Sigmoid colon (tissue), 7 donors: ENCODE results near the gene TMPRSS11F. TPM values are rescaled to one million over a fixed set of nuclear protein-coding genes. Genes with fewer than 3 reads are reported as not detected.

Experiments
- DNase-seq: peaks from one replicate; pipeline ENCODE4 v3.0.0-alpha.2; 2019
- H3K27ac ChIP-seq, 4 donors: fragments of 200-600 bp; sonication (generic); one replicate each; pipeline ENCODE4 v1.5.1; 2016 to 2019; ENCODE audit warnings: mild to moderate bottlenecking in 1 of 4
- H3K27me3 ChIP-seq, 3 donors: fragments of 200-600 bp; sonication (generic); one replicate each; pipeline ENCODE4 v1.5.1; 2019; ENCODE audit warnings: mild to moderate bottlenecking in 1 of 3
- H3K36me3 ChIP-seq, 4 donors: fragments of 200-600 bp; sonication (generic); one replicate each; pipeline ENCODE4 v1.5.1; 2016 to 2019
- H3K4me1 ChIP-seq, 4 donors: fragments of 200-600 bp; sonication (generic); one replicate each; pipeline ENCODE4 v1.5.1; 2017 to 2019
- H3K4me3 ChIP-seq, 4 donors: fragments of 200-600 bp; sonication (generic); one replicate each; pipeline ENCODE4 v1.5.1; 2017 to 2019; ENCODE audit warnings: mild to moderate bottlenecking in 2 of 4, moderate library complexity in 1 of 4
- H3K9me3 ChIP-seq, 4 donors: fragments of 200-600 bp in 3 of 4; sonication (generic) in 3 of 4; one replicate each; pipeline versions ENCODE4 v1.5.1 to v1.6.1; 2013 to 2019
- CTCF ChIP-seq, 4 experiments: fragments of 450-650 bp in 3 of 4; fragments of 200-600 bp in 1 of 4; IDR thresholded peaks; one replicate each; pipeline ENCODE4 v1.5.1; 2016 to 2019; ENCODE audit warnings: antibody characterized with exemption in 4 of 4, mild to moderate bottlenecking in 3 of 4, moderate library complexity in 2 of 4
- EP300 ChIP-seq, 4 donors: sonication (generic); formaldehyde crosslinking; IDR thresholded peaks; one replicate each; pipeline ENCODE4 v1.6.1; 2017; ENCODE audit warnings: antibody characterized with exemption in 4 of 4
- POLR2A ChIP-seq, 2 donors: fragments of 450-650 bp; IDR thresholded peaks; one replicate each; pipeline ENCODE4 v1.6.1; 2016; ENCODE audit warnings: antibody characterized with exemption in 2 of 2, mild to moderate bottlenecking in 2 of 2, moderate library complexity in 2 of 2
- POLR2AphosphoS5 ChIP-seq, 4 donors: sonication (generic); formaldehyde crosslinking; IDR thresholded peaks; one replicate each; pipeline ENCODE4 v1.6.1; 2017; ENCODE audit warnings: antibody characterized with exemption in 4 of 4
- WGBS, 2 donors: extraction: QIAGEN DNeasy Blood & Tissue Kit; methylation state at CpG; one replicate each; pipeline ENCODE4 v1.1.7; 2013; 5-methylcytosine and 5-hydroxymethylcytosine counted together
- intact Hi-C: fragments of 100-400 bp; cut with DNase I; formaldehyde crosslinking; loops from one replicate; pipeline ENCODE4 v1.15.1; 2023
- polyA plus RNA-seq, 3 donors: library from polyadenylated mRNA; stranded (reverse); fragments of 200-250 nt; gene quantifications; one replicate each; pipeline ENCODE4 v1.2.3, GENCODE V29; 2013
- total RNA-seq, 4 donors: library from RNA; depleted of rRNA; stranded (reverse); fragments of >200 nt; gene quantifications; one replicate each; pipeline ENCODE4 v1.1.0, GENCODE V29; 2016
- donor health status: healthy with polysubstance abuse.
- donor health status: Bipolar disorder and iron deficiency.
- donor health status: healthy.

Gene TMPRSS11F
- total and polyA plus RNA-seq, 7 donors = not detected

GRCh38 chr4:68167706-68168105, 38.0 kb upstream of the TMPRSS11F start:
- H3K4me1 ChIP-seq = no peaks in the 10 kb centered on the region
- H3K27ac ChIP-seq = no peak overlapping the region
- DNase-seq = no peak
- H3K4me3 ChIP-seq = no peak overlapping the region
- H3K9me3 ChIP-seq = no peaks in the 10 kb centered on the region
- 78 to 83% methylated on average over 3 of the region's 3 CpGs for WGBS, 2 donors
- intact Hi-C loops = no loop called here
- H3K27me3 ChIP-seq = no peaks in the 10 kb centered on the region
- no peak for TF ChIP-seq CTCF (IDR thresholded peaks at IDR 0.05)
- TF ChIP-seq POLR2AphosphoS5 (IDR thresholded peaks at IDR 0.05) = no peak
- TF ChIP-seq POLR2A (IDR thresholded peaks at IDR 0.05) = no peak
- TF ChIP-seq EP300 (IDR thresholded peaks at IDR 0.05) = no peak
- H3K36me3 ChIP-seq = no peaks in the 10 kb centered on the region

GRCh38 chr4:68167166-68167565, 37.5 kb upstream of the TMPRSS11F start:
- Histone ChIP-seq H3K4me1 (no peaks in the 10 kb centered on the region), H3K4me3 (no peak overlapping the region), H3K9me3 (no peaks in the 10 kb centered on the region), H3K27ac (no peak overlapping the region), H3K27me3 (no peaks in the 10 kb centered on the region), H3K36me3 (no peaks in the 10 kb centered on the region)
- 43 to 56% methylated on average over 2 of the region's 2 CpGs for WGBS, 2 donors
- no peak for DNase-seq
- intact Hi-C loops = no loop called here
- no peak for TF ChIP-seq CTCF (IDR thresholded peaks at IDR 0.05)
- no peak for TF ChIP-seq POLR2A (IDR thresholded peaks at IDR 0.05)
- TF ChIP-seq POLR2AphosphoS5 (IDR thresholded peaks at IDR 0.05) = no peak
- TF ChIP-seq EP300 (IDR thresholded peaks at IDR 0.05) = no peak

- Histone ChIP-seq H3K4me1 (no peaks in the 10 kb centered on the region), H3K27me3 (no peaks in the 10 kb centered on the region), H3K27ac (no peak overlapping the region), H3K9me3 (no peaks in the 10 kb centered on the region), H3K36me3 (no peaks in the 10 kb centered on the region), H3K4me3 (no peak overlapping the region)
- TF ChIP-seq POLR2AphosphoS5 (IDR thresholded peaks at IDR 0.05) = no peak
- TF ChIP-seq CTCF (IDR thresholded peaks at IDR 0.05) = no peak
- TF ChIP-seq EP300 (IDR thresholded peaks at IDR 0.05) = no peak
- no peak for DNase-seq
- WGBS, 2 donors = 92 to 96% methylated on average over 1 of the region's 1 CpG
- intact Hi-C loops = no loop called here
Measured at GRCh38 chr4:68163754-68164153, 34.1 kb upstream of the TMPRSS11F start.

- no peak for DNase-seq
- no peak overlapping the region for H3K27ac ChIP-seq
- intact Hi-C loops = no loop called here
- no peaks in the 10 kb centered on the region for H3K4me1 ChIP-seq
- WGBS, 2 donors = 52 to 78% methylated on average over 4 of the region's 4 CpGs
- H3K36me3 ChIP-seq = no peaks in the 10 kb centered on the region
- H3K27me3 ChIP-seq = no peaks in the 10 kb centered on the region
- H3K9me3 ChIP-seq = no peaks in the 10 kb centered on the region
- TF ChIP-seq EP300 (IDR thresholded peaks at IDR 0.05) = no peak
- no peak for TF ChIP-seq POLR2AphosphoS5 (IDR thresholded peaks at IDR 0.05)
- TF ChIP-seq CTCF (IDR thresholded peaks at IDR 0.05) = no peak
- no peak overlapping the region for H3K4me3 ChIP-seq
Measured at GRCh38 chr4:68162196-68162595, 32.5 kb upstream of the TMPRSS11F start.

GRCh38 chr4:68152411-68152810, 22.7 kb upstream of the TMPRSS11F start:
- intact Hi-C loops = no loop called here
- H3K4me3 ChIP-seq = no peak overlapping the region
- 50 to 65% methylated on average over 2 of the region's 2 CpGs for WGBS, 2 donors
- DNase-seq = no peak
- no peak overlapping the region for H3K27ac ChIP-seq
- H3K36me3 ChIP-seq = no peaks in the 10 kb centered on the region
- no peaks in the 10 kb centered on the region for H3K4me1 ChIP-seq
- TF ChIP-seq CTCF (IDR thresholded peaks at IDR 0.05) (no peak), POLR2A (IDR thresholded peaks at IDR 0.05) (no peak), POLR2AphosphoS5 (IDR thresholded peaks at IDR 0.05) (no peak), EP300 (IDR thresholded peaks at IDR 0.05) (no peak)
- H3K27me3 ChIP-seq = no peaks in the 10 kb centered on the region
- no peaks in the 10 kb centered on the region for H3K9me3 ChIP-seq
